ENCODE data around the gene ANKLE1.
A peak's percentile ranks its signal among the peaks of the same experiment; 100 is the strongest.

Gene ANKLE1

GRCh38 chr19:17325881-17326594 is 44.3 kb downstream of the ANKLE1 start:
- in situ Hi-C loops (cut with HindIII; ENCODE audit: low sequenced_read_pairs) = no loop called here
- no peak overlapping the region for H3K4me3 ChIP-seq (ENCODE audit: low read depth, low read length)
- TF ChIP-seq CTCF (IDR thresholded peaks at IDR 0.05; ENCODE audit: low read depth, low read length) = no peak
- DNase-seq (ENCODE audit: low read depth, low spot score) = peak; percentile 32

DNA sequence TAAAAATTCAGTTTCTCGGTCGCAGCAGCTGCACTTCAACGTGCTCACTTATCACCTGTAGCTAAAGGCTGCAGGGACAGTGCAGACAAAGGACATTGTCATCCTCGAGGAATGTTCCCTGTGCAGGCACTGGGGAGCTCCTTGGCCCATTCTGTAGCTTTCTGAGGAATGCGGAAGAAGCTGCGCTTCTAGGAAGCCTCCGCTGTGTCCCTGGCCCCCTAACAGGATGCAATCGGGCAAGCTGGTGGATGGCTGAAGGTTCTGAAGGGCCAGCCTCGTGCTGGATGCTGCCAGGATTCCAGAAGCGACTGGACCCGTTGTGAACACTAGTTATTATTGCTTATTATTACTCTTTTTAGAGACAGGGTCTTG is 44.9 kb downstream of the ANKLE1 start:
- in situ Hi-C loops (cut with HindIII; ENCODE audit: low sequenced_read_pairs) = no loop called here
- DNase-seq (ENCODE audit: low read depth, low spot score) = no peak
- H3K4me3 ChIP-seq (ENCODE audit: low read depth, low read length) = no peak overlapping the region
- TF ChIP-seq CTCF (IDR thresholded peaks at IDR 0.05; ENCODE audit: low read depth, low read length) = no peak

GRCh38 chr19:17327068-17327653 is 45.5 kb downstream of the ANKLE1 start:
- no peak overlapping the region for H3K4me3 ChIP-seq (ENCODE audit: low read depth, low read length)
- in situ Hi-C loops (cut with HindIII; ENCODE audit: low sequenced_read_pairs) = no loop called here
- TF ChIP-seq CTCF (IDR thresholded peaks at IDR 0.05; ENCODE audit: low read depth, low read length) = no peak
- no peak for DNase-seq (ENCODE audit: low read depth, low spot score)

DNA sequence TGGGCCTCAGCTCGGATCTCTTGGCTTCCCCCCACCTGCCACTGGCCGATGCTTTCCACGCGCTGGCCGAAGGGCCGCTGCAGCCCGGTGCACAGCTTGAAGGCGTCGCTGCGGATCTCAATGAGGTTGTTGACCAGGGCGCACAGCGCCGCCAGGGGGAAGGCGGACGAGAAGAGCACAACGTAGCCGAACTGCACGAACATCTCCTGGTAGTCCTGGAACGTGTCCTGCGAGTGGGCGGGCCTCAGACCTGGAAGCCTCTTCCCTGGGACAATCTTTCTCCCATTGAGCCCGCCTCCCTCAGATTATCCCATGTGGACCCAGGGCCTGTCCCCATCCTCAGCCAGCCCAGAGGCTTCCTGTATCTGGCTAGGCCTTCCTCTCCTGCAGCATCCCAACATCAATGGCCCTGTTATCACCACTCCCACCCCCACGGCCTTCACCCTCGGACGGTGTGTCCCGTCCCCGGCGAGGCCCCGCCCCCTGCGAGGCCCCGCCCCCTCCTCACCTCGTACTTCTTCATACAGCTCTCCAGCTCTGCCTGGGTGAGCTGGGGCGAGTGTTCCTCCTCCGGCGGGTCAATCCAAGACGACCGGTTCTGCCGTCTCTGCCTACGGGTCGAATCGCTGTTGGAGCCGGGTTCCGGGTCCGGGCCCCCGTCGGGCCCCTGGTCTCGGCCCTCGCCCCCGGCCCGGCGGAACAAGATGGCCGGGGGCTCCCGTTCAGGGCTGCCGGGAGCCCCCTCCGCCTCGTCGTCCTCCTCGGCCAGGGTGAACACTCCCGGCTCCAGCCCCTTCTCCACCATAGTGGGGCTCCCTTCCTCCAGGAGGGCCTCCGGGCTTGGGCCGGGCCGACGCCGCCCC is 46.2 kb downstream of the ANKLE1 start:
- peak; percentile 11 for TF ChIP-seq CTCF (IDR thresholded peaks at IDR 0.05; ENCODE audit: low read depth, low read length)
- DNase-seq (ENCODE audit: low read depth, low spot score) = no peak
- H3K4me3 ChIP-seq (ENCODE audit: low read depth, low read length) = no peak overlapping the region
- in situ Hi-C loops (cut with HindIII; ENCODE audit: low sequenced_read_pairs) = no loop called here

DNA sequence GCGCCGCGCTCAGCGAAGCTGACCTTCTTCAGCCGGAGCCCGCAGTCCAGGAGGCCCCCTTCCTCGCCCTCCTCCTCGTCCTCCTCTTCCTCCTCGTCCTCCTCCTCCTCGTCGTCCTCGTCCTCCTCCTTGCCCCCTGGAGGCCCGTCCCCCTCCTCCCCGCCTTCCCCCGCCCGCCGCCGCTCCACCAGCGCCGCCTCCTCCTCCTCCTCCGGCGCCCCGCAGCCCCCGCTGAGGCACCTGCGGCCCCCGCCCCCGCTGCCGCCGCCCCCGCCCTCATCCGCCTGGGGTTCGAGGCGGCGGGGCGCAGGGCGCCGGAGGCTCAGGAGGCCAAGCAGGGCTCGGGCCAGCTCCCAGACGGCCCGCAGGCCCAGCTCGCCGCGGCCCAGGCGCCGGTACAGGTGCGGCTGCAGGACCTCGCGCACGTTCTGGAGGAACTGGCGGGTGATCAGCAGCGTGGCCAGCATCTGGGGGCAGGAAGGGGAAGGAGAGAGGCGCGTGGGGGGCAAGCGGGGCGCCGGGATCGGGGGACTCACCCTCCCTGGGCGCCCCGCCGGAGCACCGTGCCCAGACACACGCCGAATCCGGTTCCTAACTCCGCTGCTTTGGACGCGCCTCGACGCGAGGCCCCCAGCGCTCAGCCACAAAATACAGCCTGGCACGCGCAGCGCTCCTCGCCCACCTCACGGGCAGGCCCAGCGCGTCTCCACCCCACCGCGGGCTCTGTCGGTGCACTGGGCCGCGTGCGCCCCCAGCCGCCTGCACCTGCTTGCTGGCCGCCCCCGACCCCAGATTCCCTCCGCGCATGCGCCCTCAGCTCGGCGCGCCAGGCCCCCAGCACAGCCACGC is 47.0 kb downstream of the ANKLE1 start:
- TF ChIP-seq CTCF (IDR thresholded peaks at IDR 0.05; ENCODE audit: low read depth, low read length) = no peak
- no peak overlapping the region for H3K4me3 ChIP-seq (ENCODE audit: low read depth, low read length)
- no peak for DNase-seq (ENCODE audit: low read depth, low spot score)
- in situ Hi-C loops (cut with HindIII; ENCODE audit: low sequenced_read_pairs) = no loop called here

Measured in astrocyte of the spinal cord (primary cell).